H54 (cell line): Measurements from ENCODE around the gene GRIK1.

Source experiments
- DNase-seq: peaks from one replicate; pipeline ENCODE4 v3.0.0; 2011; ENCODE audit warnings: low spot score, mixed read lengths; ENCODE audit not compliant: insufficient read length
- FAIRE-seq: peaks from 3 replicates; lab custom pipeline; 2011; peaks lifted over from hg19 to GRCh38; lab: Jason Lieb, UNC
- POLR2A ChIP-seq: IDR thresholded peaks from 2 replicates; pipeline ENCODE4 v1.6.1; 2011; ENCODE audit warnings: low read depth, mild to moderate bottlenecking, low read length

GRIK1 gene

GRCh38 chr21:29504751-29505321 lies 435.0 kb downstream of the GRIK1 start:
- FAIRE-seq (no peak), DNase-seq (no peak)
- no peak for TF ChIP-seq POLR2A

GRCh38 chr21:29501451-29501850 lies 438.3 kb downstream of the GRIK1 start:
- FAIRE-seq: no peak
- no peak for DNase-seq
- TF ChIP-seq POLR2A: no peak

- FAIRE-seq (no peak), DNase-seq (peak; percentile 31)
- no peak for TF ChIP-seq POLR2A
These were observed 440.0 kb downstream of the GRIK1 start for GRCh38 chr21:29499734-29500343.

GRCh38 chr21:29499229-29499628 lies 440.6 kb downstream of the GRIK1 start:
- no peak for TF ChIP-seq POLR2A
- FAIRE-seq: no peak
- DNase-seq: no peak

- no peak for FAIRE-seq
- TF ChIP-seq POLR2A: no peak
- no peak for DNase-seq
These were observed 443.5 kb downstream of the GRIK1 start for GRCh38 chr21:29496337-29496736.

- FAIRE-seq (no peak), DNase-seq (no peak)
- TF ChIP-seq POLR2A: no peak
These were observed 449.8 kb downstream of the GRIK1 start for GRCh38 chr21:29490016-29490415.

- TF ChIP-seq POLR2A: no peak
- FAIRE-seq: no peak
- no peak for DNase-seq
These were observed 452.6 kb downstream of the GRIK1 start for GRCh38 chr21:29487154-29487553.
